HG02588 (cell line): Measurements from ENCODE around the gene SYCP3.
"Not testable (repeated sequence)": the region's sequence is repeated elsewhere in the genome, so short reads cannot be mapped to it uniquely, and the experiment has no call there.

Source experiments
- ATAC-seq: cut with Tn5 transposase; IDR thresholded peaks from one replicate; pipeline ENCODE4 v1.9.1; 2021; ENCODE audit warnings: mild to moderate bottlenecking, moderate library complexity; ENCODE audit not compliant: unreplicated experiment

The SYCP3 gene

GRCh38 chr12:101685092-101685491, 54.2 kb downstream of the SYCP3 start:
- no peak for ATAC-seq

- not testable (repeated sequence) for ATAC-seq
These were observed 57.6 kb downstream of the SYCP3 start for GRCh38 chr12:101681627-101682026.

GRCh38 chr12:101680647-101681046, 58.6 kb downstream of the SYCP3 start:
- ATAC-seq, result no peak

GRCh38 chr12:101680240-101680639, 59.0 kb downstream of the SYCP3 start:
- ATAC-seq, result no peak
